Measurements from ENCODE around the gene RNF168. TPM values are rescaled to one million over a fixed set of nuclear protein-coding genes. Genes with fewer than 3 reads are reported as not detected.

Gene RNF168
- total RNA-seq, result 10 to 100 TPM; 23.1 to 31.3 (median 29.0) TPM

GRCh38 chr3:196503196-196504076 lies at the start of gene RNF168:
Gene RNF168, minus strand, starts transcription at chr3:196503768. Its CDS starts 595 bp downstream, at chr3:196503173.
- TF ChIP-seq CTCF (IDR thresholded peaks at IDR 0.05; ENCODE audit: low read depth), result no peak

- TF ChIP-seq CTCF (IDR thresholded peaks at IDR 0.05; ENCODE audit: low read depth), result no peak
These were observed 48.7 kb upstream of the RNF168 start for GRCh38 chr3:196552253-196552652.

GRCh38 chr3:196547067-196547466 lies 43.5 kb upstream of the RNF168 start:
- TF ChIP-seq CTCF (IDR thresholded peaks at IDR 0.05; ENCODE audit: low read depth), result no peak

GRCh38 chr3:196546537-196546936 lies 43.0 kb upstream of the RNF168 start:
- TF ChIP-seq CTCF (IDR thresholded peaks at IDR 0.05; ENCODE audit: low read depth), result no peak

GRCh38 chr3:196544491-196544992 lies 41.0 kb upstream of the RNF168 start:
- no peak for TF ChIP-seq CTCF (IDR thresholded peaks at IDR 0.05; ENCODE audit: low read depth)

- TF ChIP-seq CTCF (IDR thresholded peaks at IDR 0.05; ENCODE audit: low read depth), result no peak
These were observed 38.3 kb upstream of the RNF168 start for GRCh38 chr3:196541684-196542445.

All from subcutaneous adipose tissue (tissue), 4 donors.